SH-SY5Y (cell line): ENCODE measurements around the gene SAA1.

ENCODE experiments used
- GATA2 ChIP-seq: IDR thresholded peaks from 2 replicates; pipeline ENCODE4 v1.6.1; 2011; ENCODE audit warnings: mild to moderate bottlenecking, low read depth, low read length
- GATA3 ChIP-seq: IDR thresholded peaks from 2 replicates; pipeline ENCODE4 v1.6.1; 2011; ENCODE audit warnings: low read depth, mild to moderate bottlenecking, low read length, moderate library complexity

DNA sequence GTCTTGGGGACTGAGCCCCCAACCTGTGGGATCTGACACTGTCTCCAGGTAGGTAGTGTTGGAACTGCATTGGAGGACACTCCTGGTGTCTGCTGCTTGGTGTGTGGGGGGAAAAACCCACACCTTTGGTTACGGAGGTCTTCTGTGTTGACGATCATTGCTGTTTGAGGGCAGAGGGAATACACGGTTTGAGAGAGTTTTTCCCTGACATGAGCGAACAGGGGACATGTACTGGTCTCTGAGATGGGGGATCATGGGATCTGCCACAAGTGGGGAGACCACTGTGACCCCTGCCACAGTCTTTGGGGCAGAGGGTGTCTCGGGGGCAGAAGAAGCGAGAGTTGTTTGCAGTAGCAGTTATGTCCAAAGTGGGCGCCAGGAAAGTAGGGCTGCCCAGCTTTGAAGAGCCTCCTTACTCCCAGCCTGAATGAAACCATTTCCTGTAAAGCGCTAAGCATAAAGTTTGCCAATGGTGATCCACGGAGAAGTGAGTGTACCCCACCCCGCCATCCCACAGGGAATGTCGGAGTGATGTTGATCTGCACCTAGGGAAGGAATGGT, 12.2 kb upstream of the SAA1 start:
- no peak for TF ChIP-seq GATA3
- no peak for TF ChIP-seq GATA2
